Prostate gland (tissue), 2 donors: ENCODE measurements around the gene TGFB1.

Experiments
- CTCF ChIP-seq, 4 experiments: fragments of 200-600 bp in 2 of 4; fragments of 450-650 bp in 2 of 4; sonication (generic) in 2 of 4; IDR thresholded peaks; 1 replicate in 3 of 4; 2 replicates in 1 of 4; pipeline ENCODE4 v1.5.1; 2016 to 2019; ENCODE audit warnings: antibody characterized with exemption in 4 of 4, mild to moderate bottlenecking in 2 of 4, moderate library complexity in 2 of 4
- POLR2A ChIP-seq: fragments of 450-650 bp; IDR thresholded peaks from one replicate; pipeline ENCODE4 v1.6.1; 2016; ENCODE audit warnings: antibody characterized with exemption, mild to moderate bottlenecking
- POLR2AphosphoS5 ChIP-seq: sonication (generic); formaldehyde crosslinking; IDR thresholded peaks from one replicate; pipeline ENCODE4 v1.6.1; 2017; ENCODE audit warnings: antibody characterized with exemption

DNA sequence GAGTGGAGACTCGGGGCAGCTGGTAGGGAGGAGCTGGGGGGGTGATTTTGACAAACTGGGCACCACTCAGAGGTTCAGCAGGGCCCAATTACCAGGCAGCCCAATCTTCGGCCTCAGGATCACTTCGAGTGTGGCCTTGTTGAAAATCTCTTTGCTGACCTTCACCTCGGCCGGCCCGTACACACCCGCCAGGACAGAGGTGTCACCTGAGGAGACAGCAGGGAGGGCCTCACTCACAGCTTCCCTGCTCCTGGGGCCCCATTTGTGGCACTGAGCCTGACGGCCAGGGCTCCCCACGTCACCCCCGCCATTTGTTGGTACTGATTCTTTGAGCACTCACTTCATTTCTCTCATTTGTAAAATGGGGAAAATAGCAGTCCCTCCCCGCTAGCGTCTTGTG is 39.1 kb upstream of the TGFB1 start:
- no peak for TF ChIP-seq CTCF (IDR thresholded peaks at IDR 0.05)
- TF ChIP-seq POLR2A = no peak
- no peak for TF ChIP-seq POLR2AphosphoS5
